A204.1 (cell line): Measurements from ENCODE around the gene ZNF548.
"Not testable (repeated sequence)": the region's sequence is repeated elsewhere in the genome, so short reads cannot be mapped to it uniquely, and the experiment has no call there.

Experiments used
- FAIRE-seq: peaks from 2 replicates; lab custom pipeline; 2012; peaks lifted over from hg19 to GRCh38; lab: Jason Lieb, UNC

Gene ZNF548

DNA sequence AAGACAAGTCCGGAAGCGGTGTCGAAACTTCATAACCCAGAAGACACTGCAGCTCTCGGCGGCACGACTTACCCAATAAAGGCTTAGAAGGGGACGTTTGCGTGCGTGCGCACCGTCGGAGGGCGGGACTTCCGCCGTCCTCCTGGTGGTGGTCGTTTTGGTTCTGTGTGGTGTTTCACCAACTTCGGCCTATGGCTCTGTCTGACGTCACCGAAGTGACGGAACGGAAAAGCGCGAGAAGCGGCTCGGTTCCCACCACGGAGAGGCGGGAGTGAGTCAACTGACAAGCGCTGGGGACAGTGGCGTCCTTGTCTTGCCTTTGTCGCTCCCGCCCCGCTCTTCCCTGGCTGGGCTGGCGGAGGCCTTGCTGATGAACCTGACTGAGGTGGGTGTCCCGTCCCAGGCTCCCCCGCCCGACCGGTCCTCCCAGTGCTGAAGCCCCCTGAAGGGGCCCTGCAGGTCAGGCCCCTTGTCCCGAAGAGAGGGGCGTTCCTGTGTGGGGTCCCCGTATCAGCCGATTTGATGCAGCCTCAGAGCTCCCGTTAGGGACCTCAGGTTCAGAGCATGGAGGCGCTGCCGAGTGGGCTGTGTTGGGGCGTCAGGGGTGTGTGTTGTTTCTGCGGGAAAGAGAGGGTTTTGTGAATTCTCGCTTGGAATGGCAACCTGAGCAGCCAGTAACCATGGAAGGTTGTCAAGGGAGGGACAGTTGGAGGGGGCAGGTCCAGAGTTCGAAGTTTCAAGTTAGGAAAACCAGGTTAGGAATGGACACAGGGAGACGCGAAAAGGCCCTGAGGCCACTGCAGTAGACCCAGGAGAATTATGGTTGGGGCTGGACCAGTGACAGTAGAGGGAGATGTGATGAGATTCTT is at the start of gene ZNF548:
ZNF548 (plus strand) TSS at position 125 of the 869 bp plus-strand sequence; CDS start at position 371, 246 bp downstream.
- FAIRE-seq, result peak; percentile 99

DNA sequence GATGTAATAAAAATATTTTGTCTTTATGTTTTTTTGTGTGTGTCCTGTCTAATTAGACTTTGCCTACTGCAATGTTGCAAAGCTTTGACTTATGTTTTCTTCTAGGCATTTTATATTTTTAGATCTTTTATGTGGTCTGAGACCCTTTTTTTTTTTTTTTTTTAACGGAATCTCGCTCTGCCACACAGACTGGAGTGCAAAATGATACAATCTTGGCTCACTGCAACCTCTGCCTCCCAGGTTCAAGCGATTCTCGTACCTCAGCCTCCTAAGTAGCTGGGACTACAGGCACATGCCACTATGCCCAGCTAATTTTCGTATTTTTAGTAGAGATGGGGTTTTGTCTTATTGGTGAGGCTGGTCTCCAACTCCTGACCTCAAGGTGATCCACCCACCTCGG is 47.1 kb upstream of the ZNF548 start:
- FAIRE-seq, result no peak

DNA sequence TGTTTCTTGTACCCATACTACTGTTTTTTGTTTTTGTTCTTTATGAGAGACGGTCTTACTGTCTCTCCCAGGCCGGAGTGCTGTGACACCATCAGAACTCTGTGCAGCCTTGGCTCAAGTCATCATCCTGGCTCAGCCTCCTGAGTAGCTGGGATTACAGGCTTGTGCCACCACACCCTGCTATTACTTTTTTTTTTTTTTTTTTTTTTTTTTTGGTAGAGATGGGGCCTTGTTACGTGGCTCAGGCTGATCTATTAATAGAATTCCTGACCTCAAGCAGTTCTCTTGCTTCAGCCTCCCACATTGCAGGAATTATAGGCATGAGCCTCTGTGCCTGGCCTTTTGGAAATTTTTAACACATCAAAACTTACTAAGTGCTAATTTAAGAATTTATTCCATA is 41.5 kb upstream of the ZNF548 start:
- FAIRE-seq, result no peak

DNA sequence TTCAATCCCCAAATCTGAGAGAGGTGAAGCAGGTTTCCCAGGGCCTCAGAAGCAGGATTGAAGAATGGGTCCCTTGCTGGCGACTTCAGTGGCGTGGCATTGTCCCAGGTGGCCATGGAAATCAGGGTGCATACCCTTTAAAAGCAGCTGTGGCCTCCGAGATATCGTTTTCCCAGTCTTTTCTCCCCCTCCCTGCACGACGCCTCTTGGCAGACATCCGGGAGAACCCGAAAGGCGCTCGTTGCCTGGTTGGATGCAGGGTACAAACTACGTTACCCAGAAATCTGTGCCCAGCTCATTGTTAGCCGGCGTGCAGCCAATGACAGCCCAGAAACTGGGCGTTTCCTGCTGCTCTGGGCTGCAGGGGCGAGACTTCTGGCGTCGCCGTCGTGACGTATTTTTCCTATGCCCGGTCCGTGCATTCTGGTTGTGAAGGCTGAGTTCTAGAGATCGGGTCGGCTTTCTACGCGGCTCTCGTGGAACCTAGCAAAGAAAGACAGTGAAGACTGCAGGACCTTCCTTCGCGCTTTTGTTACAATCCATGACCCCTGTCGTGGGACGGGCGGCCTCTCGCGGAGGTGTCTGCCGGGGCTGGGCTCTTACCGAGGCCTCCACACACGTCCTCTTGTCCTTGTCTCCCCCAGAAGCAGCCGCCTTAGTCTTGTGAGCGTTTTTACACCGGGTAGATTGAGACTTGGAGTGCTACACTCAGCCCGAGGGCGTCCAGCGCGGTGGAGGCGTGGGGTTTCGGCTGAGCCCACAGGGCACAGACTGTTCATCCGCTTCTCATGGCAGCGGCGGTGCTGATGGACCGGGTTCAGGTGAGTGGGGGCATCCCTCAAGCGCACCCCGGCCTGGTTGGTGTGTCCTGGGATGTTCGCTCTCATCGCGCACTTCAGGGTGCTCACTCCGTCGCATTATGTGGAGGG is 38.5 kb upstream of the ZNF548 start, which contains the start of gene ZNF304:
ZNF304 (plus strand) TSS at position 395 of the 929 bp plus-strand sequence; CDS start at position 789, 394 bp downstream.
- peak; percentile 98 for FAIRE-seq

DNA sequence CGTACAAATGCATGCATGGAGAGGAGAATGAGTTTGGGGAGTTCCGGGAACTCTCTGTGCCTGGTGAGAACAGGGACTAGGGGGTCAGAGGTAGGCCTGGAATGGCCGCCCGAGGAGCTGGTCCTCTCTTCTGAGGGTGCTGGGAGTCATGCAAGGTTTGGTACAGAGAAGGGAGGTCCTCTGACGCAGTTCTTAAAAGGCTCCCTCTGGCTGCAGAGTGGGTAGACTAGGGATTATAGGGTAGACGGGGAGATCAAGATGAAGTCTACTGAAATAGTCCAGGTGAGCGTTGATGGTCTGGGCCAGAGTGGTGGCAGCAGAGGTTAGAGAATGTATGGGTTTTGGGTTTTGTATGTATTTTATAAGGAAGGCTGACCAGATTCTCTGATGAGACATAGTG is 37.8 kb upstream of the ZNF548 start:
- FAIRE-seq, result no peak

DNA sequence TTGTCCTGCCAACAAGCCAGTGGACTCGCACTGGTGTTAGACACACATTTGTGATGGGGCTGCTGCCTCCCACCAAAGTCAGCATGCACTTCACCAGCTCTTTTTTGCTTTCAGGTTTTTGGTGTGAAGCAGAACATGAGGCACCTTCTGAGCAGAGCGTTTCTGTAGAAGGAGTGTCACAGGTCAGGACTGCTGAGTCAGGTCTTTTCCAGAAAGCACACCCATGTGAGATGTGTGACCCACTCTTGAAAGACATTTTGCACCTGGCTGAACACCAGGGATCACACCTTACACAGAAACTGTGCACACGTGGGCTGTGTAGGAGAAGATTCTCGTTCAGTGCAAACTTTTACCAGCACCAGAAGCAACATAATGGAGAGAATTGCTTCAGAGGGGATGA is 33.7 kb upstream of the ZNF548 start:
- FAIRE-seq, result no peak

DNA sequence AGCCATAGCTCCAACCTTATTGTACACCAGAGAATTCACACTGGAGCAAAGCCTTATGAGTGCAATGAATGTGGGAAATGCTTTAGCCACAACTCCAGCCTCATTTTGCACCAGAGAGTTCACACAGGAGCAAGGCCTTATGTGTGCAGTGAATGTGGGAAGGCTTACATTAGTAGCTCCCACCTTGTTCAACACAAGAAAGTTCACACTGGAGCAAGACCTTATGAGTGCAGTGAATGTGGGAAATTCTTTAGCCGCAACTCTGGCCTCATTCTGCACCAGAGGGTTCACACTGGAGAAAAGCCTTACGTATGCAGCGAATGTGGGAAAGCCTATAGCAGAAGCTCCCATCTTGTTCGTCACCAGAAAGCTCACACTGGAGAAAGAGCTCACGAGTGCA is 32.2 kb upstream of the ZNF548 start:
- no peak for FAIRE-seq

DNA sequence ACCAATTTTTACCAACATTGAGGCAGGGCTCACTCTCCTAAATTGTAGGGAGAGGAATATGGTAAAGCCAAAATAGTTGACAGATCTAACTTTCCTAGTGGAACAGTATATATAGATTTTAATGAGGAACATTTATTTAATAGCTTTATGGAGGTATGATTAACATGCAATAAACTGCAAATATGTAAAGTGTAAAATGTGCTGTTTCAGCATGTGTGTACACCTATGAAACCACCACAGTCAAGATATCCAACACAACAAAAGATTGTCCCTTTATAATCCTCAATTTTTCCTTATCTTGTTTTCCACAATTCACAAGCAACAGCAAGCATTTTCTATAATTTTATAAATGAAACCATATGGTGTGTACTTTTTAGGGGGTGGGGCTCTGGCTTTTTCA is 30.4 kb upstream of the ZNF548 start:
- no peak for FAIRE-seq

DNA sequence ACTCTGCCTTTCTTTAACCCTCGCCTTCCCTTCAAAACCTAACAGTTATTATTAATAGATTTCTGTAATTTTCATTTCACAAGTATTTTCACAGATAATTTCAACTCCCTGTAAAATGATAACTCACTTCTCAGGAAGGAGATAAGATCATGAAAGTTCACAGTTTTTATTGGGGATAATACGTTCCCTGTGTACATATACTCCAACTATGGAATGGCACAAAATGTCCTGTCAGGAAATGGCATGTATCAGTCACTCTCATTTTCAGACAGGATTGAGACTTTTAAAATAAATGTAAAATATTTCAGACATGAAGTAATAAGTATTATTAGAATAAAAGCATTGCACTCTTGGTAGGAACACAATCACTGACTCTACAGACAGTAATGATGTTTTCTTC is 27.2 kb upstream of the ZNF548 start:
- FAIRE-seq, result no peak

DNA sequence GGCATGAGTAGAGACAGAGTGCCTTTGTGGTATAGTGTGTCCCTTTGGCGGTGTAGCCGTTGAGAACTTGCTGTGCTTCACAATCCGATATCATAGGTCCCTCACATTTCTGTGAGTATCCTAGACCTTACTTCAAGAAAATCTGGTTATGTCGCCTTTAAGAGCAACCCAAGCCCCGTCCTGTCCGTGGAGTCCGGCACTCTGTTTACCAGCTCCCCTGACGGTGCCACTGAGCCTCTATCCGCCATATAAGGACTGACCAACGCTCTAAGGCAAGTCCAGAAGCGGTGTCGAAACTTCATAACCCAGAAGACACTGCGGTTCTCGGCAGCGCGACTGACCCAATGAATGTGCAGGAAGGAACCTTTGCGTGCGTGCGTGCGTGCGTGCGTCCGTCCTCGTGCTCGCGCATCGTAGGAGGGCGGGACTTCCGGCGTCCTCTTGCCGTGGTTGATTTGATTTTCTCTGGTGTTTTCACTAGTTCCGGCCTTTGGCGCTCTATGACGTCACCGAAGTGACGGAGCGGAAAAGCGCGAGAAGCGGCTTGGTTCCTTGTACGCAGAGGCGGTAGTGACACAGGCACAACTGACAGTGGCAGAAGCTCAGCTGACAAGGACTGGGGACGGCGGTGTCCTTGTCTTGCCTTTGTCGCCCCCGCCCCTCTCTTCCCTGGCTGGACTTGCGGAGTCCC is 26.5 kb upstream of the ZNF548 start, which contains the start of the genes TRAPPC2B and ZNF547:
TRAPPC2B (plus strand) TSS at position 555 of the 691 bp plus-strand sequence. CDS start 1,283 bp downstream, outside the sequence.
ZNF547 (plus strand) TSS at position 555 of the 691 bp plus-strand sequence. CDS start 5,005 bp downstream, outside the sequence.
- FAIRE-seq, result peak; percentile 99

DNA sequence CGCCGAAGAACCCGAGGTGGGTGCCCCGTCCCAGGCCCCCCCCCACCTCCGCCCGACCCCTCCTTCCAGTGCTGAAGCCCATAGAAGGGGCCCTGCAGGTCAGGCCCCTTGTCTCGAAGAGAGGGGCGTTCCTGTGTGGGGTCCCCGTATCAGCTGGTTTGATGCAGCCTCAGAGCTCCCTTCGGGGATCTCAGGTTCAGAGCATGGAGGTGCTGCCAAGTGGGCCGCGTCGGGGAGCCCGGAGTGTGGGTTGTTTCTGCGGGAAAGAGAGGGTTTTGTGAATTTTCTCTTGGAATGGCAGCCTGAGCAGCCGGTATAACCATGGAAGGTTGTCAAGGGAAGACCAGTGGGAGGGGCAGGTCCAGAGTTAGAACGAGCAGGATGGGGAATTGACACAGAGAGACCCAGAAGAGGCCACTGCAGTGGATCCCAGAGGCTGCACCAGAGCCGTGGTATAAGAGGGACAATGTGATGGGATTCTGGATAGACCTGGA is 25.9 kb upstream of the ZNF548 start:
- no peak for FAIRE-seq

DNA sequence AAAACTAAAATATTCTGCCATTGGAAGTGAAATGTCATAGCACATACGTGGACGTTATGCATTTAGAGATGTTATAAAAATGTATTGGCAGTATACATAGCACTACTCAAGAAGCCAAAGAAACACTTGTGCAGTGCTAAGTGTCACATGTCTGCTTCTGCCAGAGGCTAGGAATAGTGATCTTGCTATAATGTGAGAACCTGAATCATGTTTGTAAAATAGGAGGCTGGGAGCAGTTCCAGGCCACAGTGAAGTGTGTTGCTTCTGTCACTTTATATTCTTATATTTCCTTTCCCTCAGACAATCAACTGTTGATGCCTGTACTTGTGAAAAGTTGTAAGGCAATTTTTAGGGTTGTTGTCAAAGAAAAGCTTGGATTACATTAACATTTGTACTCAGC is 22.9 kb upstream of the ZNF548 start:
- FAIRE-seq, result no peak

DNA sequence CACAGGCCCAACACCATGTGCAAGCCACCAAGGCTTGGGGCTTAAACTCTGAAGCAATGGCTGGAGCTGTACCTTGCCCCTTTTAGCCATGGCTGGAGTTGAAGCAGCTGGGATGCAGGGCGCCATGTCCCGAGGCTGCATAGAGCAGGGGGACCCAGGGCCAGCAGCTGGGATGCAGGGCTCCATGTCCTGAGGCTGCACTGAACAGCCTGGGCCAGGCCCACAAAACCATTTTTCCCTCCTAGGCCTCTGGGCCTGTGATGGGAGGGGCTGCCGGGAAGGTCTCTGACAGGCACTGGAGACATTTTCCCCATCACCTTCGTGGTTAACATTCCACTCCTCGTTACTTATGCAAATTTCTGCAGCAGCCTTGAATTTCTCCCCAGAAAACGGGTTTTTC is 15.5 kb upstream of the ZNF548 start:
- FAIRE-seq, result no peak

DNA sequence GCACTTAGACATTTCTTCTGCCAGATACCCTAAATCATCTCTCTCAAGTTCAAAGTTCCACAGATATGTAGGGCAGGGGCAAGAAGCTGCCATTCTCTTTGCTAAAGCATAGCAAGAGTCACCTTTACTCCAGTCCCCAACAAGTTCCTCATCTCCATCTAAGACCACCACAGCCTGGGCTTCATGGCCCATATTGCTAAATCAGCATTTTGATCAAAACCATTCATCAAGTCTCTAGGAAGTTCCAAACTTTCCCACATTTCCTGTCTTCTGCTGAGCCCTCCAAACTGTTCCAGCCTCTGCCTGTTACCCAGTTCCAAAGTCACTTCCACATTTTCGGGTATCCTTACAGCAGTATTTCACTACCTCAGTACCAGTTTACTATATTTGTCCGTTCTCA is 15.0 kb upstream of the ZNF548 start:
- not testable (repeated sequence) for FAIRE-seq

DNA sequence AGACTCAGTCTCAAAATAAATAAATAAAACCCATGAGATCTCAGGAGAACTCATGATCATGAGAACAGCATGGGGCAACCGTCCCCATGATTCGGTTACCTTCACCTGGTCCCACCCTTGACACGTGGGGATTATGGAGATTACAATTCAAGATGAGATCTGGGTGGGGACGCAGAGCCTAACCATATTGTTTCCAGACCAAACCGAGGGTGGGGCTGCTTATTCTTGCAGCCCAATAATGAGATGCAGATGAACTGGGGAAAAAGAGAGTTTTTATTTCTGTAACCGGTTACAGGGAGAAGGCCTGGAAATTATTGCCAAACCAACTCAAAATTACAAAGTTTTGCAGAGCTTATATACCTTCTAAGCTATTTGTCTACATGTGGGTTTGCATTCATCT is 13.5 kb upstream of the ZNF548 start:
- no peak for FAIRE-seq

DNA sequence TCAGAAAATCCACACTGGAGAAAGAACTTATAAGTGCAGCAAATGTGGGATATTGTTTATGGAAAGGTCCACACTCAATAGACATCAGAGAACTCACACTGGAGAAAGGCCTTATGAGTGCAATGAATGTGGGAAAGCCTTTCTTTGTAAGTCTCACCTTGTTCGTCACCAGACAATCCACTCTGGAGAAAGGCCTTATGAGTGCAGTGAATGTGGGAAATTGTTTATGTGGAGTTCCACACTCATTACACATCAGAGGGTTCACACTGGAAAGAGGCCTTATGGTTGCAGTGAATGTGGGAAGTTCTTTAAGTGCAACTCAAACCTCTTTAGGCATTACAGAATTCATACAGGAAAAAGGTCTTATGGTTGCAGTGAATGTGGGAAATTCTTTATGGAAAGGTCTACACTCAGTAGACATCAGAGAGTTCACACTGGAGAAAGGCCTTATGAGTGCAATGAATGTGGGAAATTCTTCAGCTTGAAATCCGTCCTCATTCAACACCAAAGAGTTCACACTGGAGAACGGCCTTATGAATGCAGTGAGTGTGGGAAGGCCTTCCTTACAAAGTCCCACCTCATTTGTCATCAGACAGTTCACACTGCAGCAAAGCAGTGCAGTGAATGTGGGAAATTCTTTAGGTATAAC is 12.0 kb upstream of the ZNF548 start:
- FAIRE-seq, result no peak

DNA sequence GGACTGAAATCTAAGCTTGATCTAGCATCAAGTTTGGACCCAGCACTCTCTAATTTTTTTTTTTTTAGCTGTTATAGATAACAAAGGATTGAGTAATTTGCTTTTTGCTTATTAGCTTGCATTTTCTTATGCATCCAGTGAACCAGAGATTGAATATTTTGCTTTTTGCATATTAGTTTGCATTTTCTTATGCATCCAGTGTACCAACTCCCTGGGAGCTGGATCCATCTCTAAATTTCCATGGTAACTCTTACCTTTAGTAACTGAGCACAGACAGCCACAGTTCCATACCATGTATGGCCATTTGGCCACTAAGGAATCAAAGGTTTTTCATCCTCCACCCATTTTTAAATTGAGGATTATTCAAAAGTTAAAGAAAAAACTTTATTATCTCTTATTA is 8.7 kb upstream of the ZNF548 start:
- no peak for FAIRE-seq

DNA sequence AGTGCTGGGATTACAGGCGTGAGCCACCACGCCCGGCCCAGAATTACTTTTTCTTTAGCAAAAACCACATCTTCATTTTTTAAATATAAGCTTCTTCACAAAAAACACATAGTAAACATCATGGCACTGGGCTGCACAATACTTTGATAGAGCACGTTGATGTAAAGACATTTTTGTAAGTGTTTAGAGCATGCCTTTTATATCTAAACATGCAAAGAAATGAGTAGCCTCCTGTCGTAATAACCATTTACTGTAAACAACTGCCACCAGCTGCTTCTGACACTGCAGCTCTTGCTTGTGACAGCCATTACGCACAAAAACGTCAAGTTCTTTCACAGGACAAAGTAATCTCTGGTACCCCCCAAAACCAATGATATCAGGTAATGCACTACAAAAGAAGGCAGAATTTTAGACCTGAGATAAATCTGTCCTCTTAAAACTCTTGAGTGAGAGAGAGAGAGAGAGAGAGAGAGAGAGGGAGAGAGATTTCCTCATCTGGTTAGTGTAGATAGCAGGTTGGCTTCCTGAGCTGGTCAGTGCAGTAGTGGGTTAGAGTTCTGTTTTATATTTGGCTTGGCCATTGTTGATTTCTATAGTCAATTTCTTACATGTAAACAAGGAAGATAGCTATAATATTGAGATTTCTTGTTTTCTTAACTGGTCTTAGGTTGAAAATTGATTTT is 6.7 kb upstream of the ZNF548 start:
- no peak for FAIRE-seq

DNA sequence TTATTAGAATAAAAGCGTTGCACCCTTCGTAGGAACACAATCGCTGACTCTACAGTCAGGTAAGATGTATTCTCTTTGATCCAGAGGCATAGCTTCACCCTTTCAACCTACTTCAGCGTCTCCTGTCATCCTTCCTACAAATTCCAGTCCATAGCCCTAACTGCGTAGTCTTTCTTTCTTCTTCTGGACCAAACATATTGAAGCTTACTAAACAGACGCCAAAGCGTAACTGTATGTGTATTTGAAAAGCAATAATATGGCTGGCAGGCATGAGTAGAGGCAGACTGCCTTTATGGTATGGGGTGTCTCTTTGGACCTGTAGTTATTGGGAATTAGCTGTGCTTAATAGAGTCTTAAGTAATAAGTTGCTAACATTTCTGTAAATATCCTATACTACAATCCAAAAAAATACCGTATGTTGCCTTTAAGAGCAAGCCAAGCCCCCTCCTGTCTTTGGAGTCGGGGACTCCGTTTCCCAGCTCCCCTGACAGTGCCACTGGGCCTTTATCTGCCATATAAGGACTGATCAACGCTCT is 392 bp upstream of the ZNF548 start:
- no peak for FAIRE-seq

DNA sequence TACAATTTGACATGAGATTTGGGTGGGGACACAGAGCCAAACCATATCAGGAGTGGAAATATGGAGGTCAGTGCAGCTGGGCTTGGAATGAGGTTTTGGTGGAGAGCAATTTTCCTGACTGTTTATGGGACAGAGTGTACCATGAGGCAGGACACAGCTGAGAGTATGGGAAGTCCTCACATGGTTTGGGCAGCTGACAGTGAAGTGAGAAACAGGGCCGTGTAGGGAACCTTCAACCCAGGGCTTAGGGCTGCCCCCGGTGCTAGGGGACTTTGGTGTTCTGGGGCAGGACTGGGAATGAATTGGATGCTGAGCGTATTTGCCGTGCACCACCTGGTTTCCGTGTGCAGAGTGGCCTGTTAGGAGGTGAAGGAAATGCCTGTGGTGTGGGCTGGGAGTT is 6.1 kb downstream of the ZNF548 start:
- no peak for FAIRE-seq

DNA sequence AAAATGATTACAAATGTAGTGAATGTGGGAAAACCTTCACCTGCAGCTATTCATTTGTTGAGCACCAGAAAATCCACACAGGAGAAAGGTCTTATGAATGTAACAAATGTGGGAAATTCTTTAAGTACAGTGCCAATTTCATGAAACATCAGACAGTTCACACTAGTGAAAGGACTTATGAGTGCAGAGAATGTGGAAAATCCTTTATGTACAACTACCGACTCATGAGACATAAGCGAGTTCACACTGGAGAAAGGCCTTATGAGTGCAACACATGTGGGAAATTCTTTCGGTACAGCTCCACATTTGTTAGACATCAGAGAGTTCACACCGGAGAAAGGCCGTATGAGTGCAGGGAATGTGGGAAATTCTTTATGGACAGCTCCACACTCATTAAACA is 9.2 kb downstream of the ZNF548 start:
- no peak for FAIRE-seq
